Femur (tissue), 1 donor: ENCODE data around the gene MYG1.
"Not testable (repeated sequence)": the region's sequence is repeated elsewhere in the genome, so short reads cannot be mapped to it uniquely, and the experiment has no call there.

ENCODE experiments used
- DNase-seq: peaks from one replicate; pipeline ENCODE4 v3.0.0-alpha.2; 2017

The MYG1 gene

DNA sequence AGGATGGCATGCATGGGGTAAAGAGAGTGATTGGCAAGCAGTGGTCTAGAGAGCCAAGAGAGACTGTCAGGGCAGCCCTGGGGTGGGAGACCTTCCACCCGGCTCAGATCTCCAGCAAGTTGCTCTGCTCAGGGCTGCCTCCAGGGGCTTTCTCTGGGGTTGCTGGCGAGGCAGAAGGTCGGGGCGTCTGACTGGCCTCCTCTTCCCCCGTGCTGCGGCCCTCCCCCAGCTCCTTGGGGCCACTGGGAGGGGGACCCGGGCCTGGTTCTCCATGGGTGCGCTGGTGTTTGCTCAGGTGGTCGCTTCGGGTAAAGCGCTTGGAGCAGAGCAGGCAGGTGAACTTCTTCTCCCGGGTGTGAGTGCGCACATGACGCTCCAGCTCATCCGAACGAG lies 28.5 kb downstream of the MYG1 start:
- DNase-seq: no peak

GRCh38 chr12:53330671-53331070 lies 31.2 kb downstream of the MYG1 start:
- DNase-seq: no peak

- not testable (repeated sequence) for DNase-seq
Measured at GRCh38 chr12:53332339-53332738, 32.8 kb downstream of the MYG1 start.

DNA sequence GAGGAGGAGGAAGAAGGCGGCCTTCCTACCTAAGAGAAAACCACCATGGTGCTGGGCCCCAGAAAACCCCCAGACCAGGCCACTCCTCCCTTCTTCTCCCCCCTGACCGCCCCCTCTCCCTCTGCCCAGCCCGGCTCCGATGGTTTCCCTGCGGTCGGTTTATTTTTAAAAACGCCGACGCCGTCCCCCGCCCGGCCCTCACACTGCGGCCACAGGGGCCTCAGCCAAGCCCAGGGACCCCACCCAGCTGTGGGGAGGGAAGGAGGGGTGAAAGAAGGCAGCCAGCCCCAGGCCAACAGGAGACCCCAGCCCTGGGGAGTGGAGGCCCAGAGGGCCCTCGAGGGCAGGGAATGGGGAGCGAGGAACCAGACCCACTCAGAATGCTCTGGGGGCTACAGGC lies 33.2 kb downstream of the MYG1 start:
- DNase-seq: peak; percentile 54

DNA sequence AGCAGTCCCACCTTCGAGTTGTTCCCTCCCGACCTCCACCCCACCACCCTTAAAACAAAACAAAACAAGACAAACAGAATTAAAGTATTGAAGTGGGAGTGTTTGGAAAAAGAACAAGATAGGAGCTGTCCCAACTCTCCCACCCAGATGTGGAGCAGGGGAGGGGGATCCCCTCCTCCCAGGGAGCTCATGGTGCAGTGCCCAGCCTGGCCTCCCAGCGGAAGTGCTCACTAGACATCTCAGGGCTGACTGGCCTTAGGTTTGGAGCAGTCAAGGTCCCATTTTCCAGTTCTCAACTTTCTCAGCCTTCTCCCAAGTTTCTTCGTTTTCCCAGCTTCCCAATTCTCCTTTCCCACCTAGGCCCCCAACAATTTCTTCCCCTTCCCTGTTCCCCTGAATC lies 33.8 kb downstream of the MYG1 start:
- DNase-seq: no peak

DNA sequence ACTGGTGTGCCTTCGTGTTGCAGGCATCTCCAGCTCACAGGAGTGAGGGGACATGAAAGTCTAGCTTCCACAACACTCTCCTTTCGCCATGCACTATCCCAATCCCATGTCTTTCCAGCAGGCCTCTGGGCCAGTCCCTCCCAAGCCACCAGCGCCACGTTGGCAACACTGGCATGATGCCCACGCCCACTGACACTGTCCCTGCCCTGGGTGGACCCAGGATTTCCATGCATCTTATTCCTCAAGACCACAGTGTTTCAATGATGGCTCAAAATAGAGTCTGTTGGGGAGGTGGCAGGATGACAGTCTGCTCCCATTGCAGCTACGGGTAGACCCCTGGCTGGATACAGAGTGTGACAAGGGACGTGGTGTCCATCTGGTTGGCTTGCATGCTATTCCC lies 34.4 kb downstream of the MYG1 start:
- peak; percentile 74 for DNase-seq

GRCh38 chr12:53334822-53335221 lies 35.3 kb downstream of the MYG1 start:
- no peak for DNase-seq

DNA sequence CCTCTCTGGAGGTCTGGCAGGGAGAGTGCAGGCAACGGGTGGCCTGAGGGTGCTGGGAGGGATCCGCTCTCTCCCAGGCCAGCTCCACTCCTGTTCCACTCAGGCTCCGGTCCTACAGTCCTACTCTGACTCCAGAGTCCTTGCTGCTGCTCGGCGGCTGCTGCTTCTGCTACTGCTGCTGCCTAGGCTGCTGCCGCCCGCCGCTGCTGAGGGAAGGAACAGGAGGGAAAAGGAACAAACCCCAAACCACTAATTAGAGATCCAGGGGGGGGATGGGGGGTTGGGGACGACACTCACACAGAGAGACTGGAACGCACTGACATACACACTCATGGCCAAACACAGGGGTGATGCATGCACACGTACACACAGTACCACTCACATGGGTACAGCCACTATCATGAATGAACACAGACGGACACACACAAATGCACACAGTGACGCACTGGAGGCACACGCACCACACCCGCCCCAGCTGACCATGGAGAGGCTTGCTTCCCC lies 36.7 kb downstream of the MYG1 start, which contains the start of gene SP7:
Gene SP7 (minus strand): TSS at position 174 of the 501 bp plus-strand sequence. CDS start 708 bp downstream, outside the sequence.
- peak; percentile 62 for DNase-seq

DNA sequence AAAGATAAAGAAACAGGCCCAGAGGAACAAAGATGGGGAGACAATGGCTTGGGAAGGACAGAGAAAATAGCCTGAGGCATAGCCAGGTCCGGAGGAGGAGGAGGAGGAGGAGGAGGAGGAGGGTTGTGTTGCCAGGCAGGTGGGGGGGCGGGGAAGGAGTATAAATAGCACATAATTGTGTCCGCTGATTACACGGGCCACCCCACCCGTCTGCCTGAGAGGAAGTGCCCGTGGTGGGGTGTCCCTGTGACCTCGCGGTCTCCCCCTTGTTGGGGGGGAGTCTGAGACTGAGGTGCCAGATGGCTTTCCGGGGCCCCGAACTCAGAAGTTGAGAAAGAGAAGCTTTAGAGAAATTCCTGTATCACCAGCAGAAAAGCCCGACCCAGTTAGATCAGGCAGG lies 38.5 kb downstream of the MYG1 start:
- DNase-seq: no peak

GRCh38 chr12:53338916-53339315 lies 39.4 kb downstream of the MYG1 start:
- peak; percentile 64 for DNase-seq

DNA sequence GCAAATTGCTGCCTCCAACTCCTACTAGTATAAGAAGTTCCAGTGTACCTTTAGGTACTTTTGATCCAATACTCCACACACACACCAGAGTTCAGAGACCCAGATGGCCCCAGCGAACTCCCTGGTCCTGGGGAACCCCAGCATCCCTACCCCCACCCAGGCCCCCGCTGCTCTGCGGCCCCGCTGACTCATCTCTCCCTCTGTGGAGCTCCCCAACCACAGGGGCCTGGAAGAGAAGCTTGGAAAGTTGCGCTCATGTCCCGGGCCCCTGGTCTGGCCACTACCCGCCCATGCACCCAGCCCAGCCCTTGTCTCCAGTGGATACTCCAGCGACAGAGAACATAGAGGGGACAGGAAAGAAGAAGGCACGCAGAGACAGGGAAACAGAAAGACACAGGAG lies 40.9 kb downstream of the MYG1 start:
- no peak for DNase-seq

- DNase-seq: no peak
Measured at GRCh38 chr12:53343449-53343848, 44.0 kb downstream of the MYG1 start.

- no peak for DNase-seq
Measured at GRCh38 chr12:53343969-53344368, 44.5 kb downstream of the MYG1 start.

GRCh38 chr12:53344487-53344823 lies 45.0 kb downstream of the MYG1 start:
- no peak for DNase-seq

- DNase-seq: peak; percentile 90
Measured at GRCh38 chr12:53344824-53345485, 45.5 kb downstream of the MYG1 start.

- peak; percentile 80 for DNase-seq
Measured at GRCh38 chr12:53345486-53346188, 46.1 kb downstream of the MYG1 start.

DNA sequence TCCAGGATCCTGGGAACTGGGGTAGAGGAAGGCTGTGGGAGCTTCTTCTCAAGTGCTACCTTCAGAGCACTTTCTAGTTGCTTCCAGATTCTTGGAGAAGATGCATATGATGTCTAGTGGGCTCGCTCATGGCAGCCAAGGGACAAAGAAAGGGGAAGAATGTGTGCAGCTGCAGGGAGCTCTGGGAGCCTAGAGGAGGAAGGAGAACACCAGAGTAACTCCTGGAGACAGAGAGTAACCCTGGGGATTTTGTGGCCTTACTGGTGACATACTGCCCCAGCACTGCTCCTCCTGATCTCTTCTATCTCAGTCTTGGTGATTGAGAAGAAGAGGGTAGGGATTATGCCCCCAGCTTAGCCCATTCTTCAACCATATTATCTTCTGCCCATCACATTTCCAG lies 47.0 kb downstream of the MYG1 start:
- DNase-seq: no peak

- DNase-seq: no peak
Measured at GRCh38 chr12:53347905-53348304, 48.4 kb downstream of the MYG1 start.

- DNase-seq: peak; percentile 91
Measured at GRCh38 chr12:53352331-53353256, 53.1 kb downstream of the MYG1 start.

GRCh38 chr12:53353257-53353655 lies 53.8 kb downstream of the MYG1 start:
- DNase-seq: no peak

DNA sequence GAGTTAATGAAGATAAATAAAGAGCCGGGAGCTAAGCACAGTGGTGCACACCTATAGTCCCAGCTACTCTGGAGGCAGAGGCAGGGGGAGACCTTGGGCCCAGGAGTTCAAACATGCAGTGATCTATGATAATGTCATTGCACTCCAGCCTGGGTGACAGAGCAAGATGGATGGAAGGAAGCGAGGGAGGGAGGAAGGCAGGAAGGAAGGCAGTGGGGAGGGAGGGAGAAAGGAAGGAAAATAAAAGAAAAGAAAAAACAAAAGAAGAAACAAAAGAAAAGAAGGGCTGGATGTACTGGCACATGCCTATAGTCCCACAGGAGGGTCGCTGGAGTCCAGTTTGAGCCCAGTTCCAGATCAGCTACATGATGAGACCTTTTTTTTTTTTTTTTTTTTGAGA lies 55.6 kb downstream of the MYG1 start:
- no peak for DNase-seq
